ENCODE data around the gene FXYD4. TPM values are rescaled to one million over a fixed set of nuclear protein-coding genes. Genes with fewer than 3 reads are reported as not detected.
"Not testable (repeated sequence)": the region's sequence is repeated elsewhere in the genome, so short reads cannot be mapped to it uniquely, and the experiment has no call there.

Gene FXYD4
- total RNA-seq, 1 donor from 2014 or later: not detected

DNA sequence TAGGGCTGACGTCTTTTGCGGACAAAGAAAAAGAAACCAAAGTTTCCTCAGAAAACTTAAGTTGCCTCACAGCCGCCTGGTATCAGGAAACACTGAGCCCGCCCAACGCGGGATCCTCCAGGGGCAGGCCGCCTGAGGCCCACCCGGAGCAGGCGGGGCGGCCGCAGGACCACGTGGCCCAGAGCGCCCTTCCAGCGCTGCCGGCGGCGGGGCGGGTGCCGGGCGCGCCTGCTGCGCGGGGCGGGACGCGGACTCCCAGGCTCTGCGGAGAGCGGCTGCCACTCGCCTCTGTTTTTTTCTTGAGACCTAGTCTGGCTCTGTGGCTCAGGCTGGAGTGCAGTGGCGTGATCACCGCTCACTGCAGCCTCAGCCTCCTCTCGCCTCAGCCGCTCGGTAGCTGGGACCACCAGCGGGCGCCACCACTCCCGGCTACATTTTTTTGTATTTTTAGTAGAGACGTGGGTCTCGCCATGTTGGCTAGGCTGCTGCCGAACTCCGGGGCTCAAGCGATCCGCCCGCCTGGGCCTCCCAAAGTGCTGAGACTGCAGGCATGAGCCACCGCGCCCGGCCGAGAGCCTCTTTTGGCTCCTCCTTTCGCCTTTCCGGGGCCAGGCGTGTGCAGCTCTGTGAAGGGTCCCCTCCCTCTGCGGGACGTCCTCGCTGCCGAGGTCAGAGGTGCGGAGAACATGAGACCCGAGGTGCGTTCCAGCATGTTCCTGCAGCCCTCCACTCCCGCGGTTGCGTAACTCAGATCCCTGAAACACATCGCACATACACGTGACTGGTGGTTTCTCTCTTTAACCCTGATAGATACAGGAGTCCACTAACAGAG is 49.1 kb downstream of the FXYD4 start:
- no peaks in the 10 kb centered on the region for H3K27me3 ChIP-seq
- H3K27ac ChIP-seq: peak overlapping the region; percentile 95
- DNase-seq (ENCODE audit: extremely low spot score in 2 of 2): peak in 1 of 2 donors; percentile 94
- no peaks in the 10 kb centered on the region for H3K9me3 ChIP-seq
- H3K4me1 ChIP-seq: peaks cover 15% of the 10 kb centered on the region
- TF ChIP-seq, protein P1, sequence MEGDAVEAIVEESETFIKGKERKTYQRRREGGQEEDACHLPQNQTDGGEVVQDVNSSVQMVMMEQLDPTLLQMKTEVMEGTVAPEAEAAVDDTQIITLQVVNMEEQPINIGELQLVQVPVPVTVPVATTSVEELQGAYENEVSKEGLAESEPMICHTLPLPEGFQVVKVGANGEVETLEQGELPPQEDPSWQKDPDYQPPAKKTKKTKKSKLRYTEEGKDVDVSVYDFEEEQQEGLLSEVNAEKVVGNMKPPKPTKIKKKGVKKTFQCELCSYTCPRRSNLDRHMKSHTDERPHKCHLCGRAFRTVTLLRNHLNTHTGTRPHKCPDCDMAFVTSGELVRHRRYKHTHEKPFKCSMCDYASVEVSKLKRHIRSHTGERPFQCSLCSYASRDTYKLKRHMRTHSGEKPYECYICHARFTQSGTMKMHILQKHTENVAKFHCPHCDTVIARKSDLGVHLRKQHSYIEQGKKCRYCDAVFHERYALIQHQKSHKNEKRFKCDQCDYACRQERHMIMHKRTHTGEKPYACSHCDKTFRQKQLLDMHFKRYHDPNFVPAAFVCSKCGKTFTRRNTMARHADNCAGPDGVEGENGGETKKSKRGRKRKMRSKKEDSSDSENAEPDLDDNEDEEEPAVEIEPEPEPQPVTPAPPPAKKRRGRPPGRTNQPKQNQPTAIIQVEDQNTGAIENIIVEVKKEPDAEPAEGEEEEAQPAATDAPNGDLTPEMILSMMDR (IDR thresholded peaks at IDR 0.05): no peak
- peak; percentile 86 to 88 for TF ChIP-seq POLR2AphosphoS5 (IDR thresholded peaks at IDR 0.05; ENCODE audit: insufficient read depth in 1 of 2, low read depth in 1 of 2)
- peak in 1 of 2 donors; percentile 44 for TF ChIP-seq POLR2A (IDR thresholded peaks at IDR 0.05)
- peak overlapping the region; percentile 46 to 64 for H3K4me3 ChIP-seq
- H3K36me3 ChIP-seq: no peaks in the 10 kb centered on the region
- intact Hi-C loops (cut with DNase I): no loop called here

DNA sequence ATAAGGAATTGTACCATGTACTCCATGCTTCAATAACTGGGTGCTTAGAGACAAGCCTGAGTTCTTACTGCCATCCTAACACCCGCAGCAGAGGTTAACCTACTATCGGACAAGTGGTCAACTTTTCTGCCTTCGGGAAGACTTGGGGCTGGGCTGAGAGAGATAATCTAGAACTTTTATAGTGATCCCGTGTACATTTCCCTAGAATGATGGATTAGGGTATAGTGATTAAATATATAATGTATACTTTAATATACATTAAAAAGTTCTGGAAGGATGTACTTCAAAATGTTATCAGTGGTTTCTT is 49.7 kb downstream of the FXYD4 start:
- no peaks in the 10 kb centered on the region for H3K9me3 ChIP-seq
- H3K27ac ChIP-seq: peak overlapping the region; percentile 95
- H3K4me1 ChIP-seq: peaks cover 15% of the 10 kb centered on the region
- TF ChIP-seq POLR2A (IDR thresholded peaks at IDR 0.05) (no peak), POLR2AphosphoS5 (IDR thresholded peaks at IDR 0.05; ENCODE audit: insufficient read depth in 1 of 2, low read depth in 1 of 2) (no peak)
- TF ChIP-seq, protein P1 (IDR thresholded peaks at IDR 0.05): no peak
- H3K4me3 ChIP-seq: peak overlapping the region; percentile 46 to 64
- no peaks in the 10 kb centered on the region for H3K27me3 ChIP-seq
- intact Hi-C loops (cut with DNase I): no loop called here
- DNase-seq (ENCODE audit: extremely low spot score in 2 of 2): no peak
- H3K36me3 ChIP-seq: no peaks in the 10 kb centered on the region

DNA sequence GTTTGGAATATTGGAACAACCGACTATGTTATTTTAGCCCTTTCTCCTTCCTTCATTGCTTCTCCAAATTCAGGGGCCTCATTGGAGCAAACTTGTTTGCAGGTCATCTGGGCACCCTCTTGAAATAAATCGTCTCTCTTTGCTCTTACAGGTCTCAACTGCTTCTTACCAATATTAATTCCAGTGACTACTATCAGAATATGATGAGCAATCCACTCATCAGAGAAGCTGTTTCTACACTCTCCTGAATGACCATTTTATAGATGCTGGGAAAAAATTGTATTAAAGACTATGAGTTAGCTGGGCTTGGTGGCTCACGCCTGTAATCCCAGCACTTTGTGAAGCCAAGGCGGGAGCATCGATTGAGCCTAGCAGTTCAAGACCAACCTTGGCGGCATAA is 50.1 kb downstream of the FXYD4 start:
- Histone ChIP-seq H3K27ac (peak overlapping the region; percentile 95), H3K4me3 (no peak overlapping the region), H3K4me1 (peaks cover 15% of the 10 kb centered on the region), H3K27me3 (no peaks in the 10 kb centered on the region), H3K9me3 (no peaks in the 10 kb centered on the region), H3K36me3 (no peaks in the 10 kb centered on the region)
- intact Hi-C loops (cut with DNase I): no loop called here
- TF ChIP-seq POLR2A (IDR thresholded peaks at IDR 0.05) (no peak), POLR2AphosphoS5 (IDR thresholded peaks at IDR 0.05; ENCODE audit: insufficient read depth in 1 of 2, low read depth in 1 of 2) (no peak)
- TF ChIP-seq, protein P1 (IDR thresholded peaks at IDR 0.05): no peak
- no peak for DNase-seq (ENCODE audit: extremely low spot score in 2 of 2)

DNA sequence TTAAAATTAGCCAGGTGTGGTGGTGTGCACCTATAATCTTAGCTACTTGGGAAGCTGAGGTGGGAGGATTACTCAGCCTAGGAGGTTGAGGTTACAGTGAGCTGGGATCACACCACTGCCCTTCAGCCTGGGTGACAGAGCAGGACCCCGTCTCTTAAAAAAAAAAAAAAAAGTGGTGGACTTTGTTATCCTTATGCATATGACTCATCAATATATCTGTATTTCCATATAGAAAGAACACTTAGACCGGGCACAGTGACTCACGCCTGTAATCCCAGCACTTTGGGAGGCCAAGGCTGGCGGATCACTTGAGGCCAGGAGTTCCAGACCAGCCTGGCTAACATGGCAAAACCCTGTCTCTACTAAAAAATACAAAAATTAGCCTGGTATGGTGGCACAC is 50.5 kb downstream of the FXYD4 start:
- intact Hi-C loops (cut with DNase I); H3K36me3 ChIP-seq; H3K27me3 ChIP-seq; H3K4me3 ChIP-seq; H3K9me3 ChIP-seq; DNase-seq (ENCODE audit: extremely low spot score in 2 of 2): not testable (repeated sequence)
- Histone ChIP-seq H3K4me1 (peaks cover 15% of the 10 kb centered on the region), H3K27ac (peak overlapping the region; percentile 95)

DNA sequence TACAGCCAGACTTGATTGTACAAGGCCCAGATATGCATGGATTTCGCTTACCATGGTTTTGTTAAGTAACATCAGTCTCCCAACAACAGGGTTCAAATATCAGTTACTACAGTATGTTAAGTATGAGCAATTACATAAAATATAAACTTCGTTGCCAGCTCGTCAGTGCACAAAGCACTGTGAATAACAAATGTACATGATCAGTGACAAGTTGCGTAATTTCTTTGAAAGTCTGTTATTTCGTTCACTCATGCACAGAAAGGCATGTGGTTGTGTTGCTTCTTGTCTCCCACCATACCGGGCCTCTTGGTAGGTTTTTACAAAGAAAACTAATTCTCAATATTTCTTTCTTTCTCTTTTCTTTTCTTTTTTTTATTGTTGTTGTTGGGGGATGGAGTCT is 53.0 kb downstream of the FXYD4 start:
- Histone ChIP-seq H3K36me3 (no peaks in the 10 kb centered on the region), H3K9me3 (no peaks in the 10 kb centered on the region), H3K27ac (no peak overlapping the region), H3K4me3 (no peak overlapping the region), H3K27me3 (no peaks in the 10 kb centered on the region), H3K4me1 (peaks cover 15% of the 10 kb centered on the region)
- TF ChIP-seq POLR2A (IDR thresholded peaks at IDR 0.05): no peak
- no peak for TF ChIP-seq POLR2AphosphoS5 (IDR thresholded peaks at IDR 0.05; ENCODE audit: insufficient read depth in 1 of 2, low read depth in 1 of 2)
- TF ChIP-seq, protein P1 (IDR thresholded peaks at IDR 0.05): no peak
- DNase-seq (ENCODE audit: extremely low spot score in 2 of 2): no peak
- intact Hi-C loops (cut with DNase I): no loop called here

Small RNA genes within 50 kb of the gene (small RNA-seq; reads per million reads assigned to genes)
- gene RNU6ATAC11P (not detected), gene SNORD3J (not detected)

Other genes with a start within 250 kb of the FXYD4 start
- 21.9 TPM for gene CSGALNACT2, start 233.2 kb upstream of the FXYD4 start, total RNA-seq
- gene RASGEF1A, start 104.6 kb upstream of the FXYD4 start, total RNA-seq: 14.5 TPM
- gene HNRNPF, start 37.5 kb downstream of the FXYD4 start, total RNA-seq: 150 TPM
- gene ZNF487, start 65.5 kb downstream of the FXYD4 start, total RNA-seq: 4.2 TPM
- gene ZNF239, start 203.0 kb downstream of the FXYD4 start, total RNA-seq: 3.2 TPM
- 5.4 TPM for gene ZNF485, start 234.8 kb downstream of the FXYD4 start, total RNA-seq